ENCODE data around the gene BLTP3A. TPM values are rescaled to one million over a fixed set of nuclear protein-coding genes. Genes with fewer than 3 reads are reported as not detected.

The BLTP3A gene
- total and polyA plus RNA-seq, 2 of the 8 experiments (the other 6 are each of a cell fraction or from before 2014, with no cell fraction given) = 8.5 to 17.2 TPM

GRCh38 chr6:34771727-34772126 lies 20.2 kb upstream of the BLTP3A start:
- Histone ChIP-seq H2BK20ac (ENCODE audit: low read length) (no peak overlapping the region), H2BK12ac (ENCODE audit: low read depth, low read length) (no peak overlapping the region), H3K23me2 (ENCODE audit: low read depth, low read length) (no peaks in the 10 kb centered on the region), H3K14ac (ENCODE audit: insufficient read length) (no peak overlapping the region), H4K5ac (ENCODE audit: insufficient read length, low read depth, low read length) (no peak overlapping the region), H3K18ac (ENCODE audit: extremely low read depth, low read length) (no peak overlapping the region), H2BK5ac (ENCODE audit: low read depth, low read length) (no peak overlapping the region), H3K56ac (replicated peaks; ENCODE audit: insufficient read length, low read depth, low read length) (no peak overlapping the region), H3K9ac (replicated peaks in 1 of 4; ENCODE audit: extremely low read depth in 1 of 4, low read depth in 3 of 4, low read length in 3 of 4) (no peak overlapping the region), H3K23ac (ENCODE audit: insufficient read length) (no peak overlapping the region), H4K20me1 (replicated peaks in 1 of 2; ENCODE audit: control insufficient read depth in 1 of 2, insufficient read depth in 2 of 2, low read length in 2 of 2) (peaks cover 0 to 3% of the 10 kb centered on the region in 2 experiments), H3K4me3 (ENCODE audit: extremely low read depth in 1 of 4, insufficient read depth in 2 of 4, low read depth in 3 of 4, low read length in 4 of 4) (no peak overlapping the region), H3K4me2 (ENCODE audit: insufficient read depth in 1 of 2, low read depth in 2 of 2, low read length in 2 of 2) (no peak overlapping the region), H2BK15ac (ENCODE audit: low read length) (no peak overlapping the region), H3K79me1 (ENCODE audit: low read depth, low read length) (no peaks in the 10 kb centered on the region), H2AFZ (ENCODE audit: low read length) (no peak overlapping the region), H3K4me1 (replicated peaks in 1 of 4; ENCODE audit: control insufficient read depth in 3 of 4, insufficient read depth in 4 of 4, low read length in 3 of 4) (no peaks in the 10 kb centered on the region), H3K27ac (ENCODE audit: low read depth, low read length) (no peak overlapping the region), H3K79me2 (ENCODE audit: control insufficient read depth in 1 of 2, insufficient read depth in 2 of 2, low read length in 2 of 2) (no peaks in the 10 kb centered on the region), H3K4ac (replicated peaks; ENCODE audit: insufficient read length, low read depth, low read length) (no peak overlapping the region), H3K9me3 (ENCODE audit: insufficient read depth in 2 of 2, low read depth in 1 of 2, low read length in 1 of 2) (no peaks in the 10 kb centered on the region), H3K27me3 (replicated peaks in 1 of 4; ENCODE audit: control insufficient read depth in 3 of 4, extremely low read depth in 1 of 4, insufficient read depth in 3 of 4, low read length in 3 of 4) (no peaks in the 10 kb centered on the region), H4K8ac (ENCODE audit: extremely low read depth, insufficient read depth, low read length) (no peak overlapping the region), H3K36me3 (ENCODE audit: control insufficient read depth in 2 of 4, insufficient read depth in 4 of 4, low read length in 3 of 4) (peaks cover 5 to 59% (median 34%) of the 10 kb centered on the region in 4 experiments; a peak in 7 of 8 replicates), H4K91ac (replicated peaks; ENCODE audit: insufficient read length, low read length) (no peak overlapping the region), H2AK5ac (ENCODE audit: low read depth, low read length) (no peak overlapping the region), H2BK120ac (replicated peaks; ENCODE audit: low read depth, low read length) (no peak overlapping the region)
- ChIA-PET POLR2A (ENCODE audit: partially characterized antibody) (interaction anchor here (0.5 to 6.0 kb wide), 4 partner anchors 11 to 146 kb away, joined by 3 to 27 read pairs (median 4); partner anchors contain the start of genes BLTP3A and SNRPC), CTCF (ENCODE audit: partially characterized antibody) (interaction anchor here (1.0 kb wide), 1 partner anchor 12 kb away, joined by 3 read pairs; no protein-coding TSS in a partner anchor)
- FAIRE-seq (no peak), DNase-seq (ENCODE audit: low read depth in 1 of 2, low spot score in 2 of 2) (peak in 1 of 2 experiments; percentile 5)
- TF ChIP-seq ATF3 (IDR thresholded peaks at IDR 0.05; ENCODE audit: insufficient read depth, low read depth, low read length) = no peak
- TF ChIP-seq JUN (IDR thresholded peaks at IDR 0.05; ENCODE audit: low read depth, low read length) = no peak
- no peak for TF ChIP-seq ASH2L (IDR thresholded peaks at IDR 0.05; ENCODE audit: low read length)
- no peak for TF ChIP-seq TCF12 (IDR thresholded peaks at IDR 0.05; ENCODE audit: low read depth, low read length)
- no peak for TF ChIP-seq EGR1 (IDR thresholded peaks at IDR 0.05; ENCODE audit: borderline replicate concordance, low read depth, low read length)
- TF ChIP-seq TAF1 (IDR thresholded peaks at IDR 0.05; ENCODE audit: low read depth, low read length) = no peak
- TF ChIP-seq HDAC6 (IDR thresholded peaks at IDR 0.05; ENCODE audit: low read depth, low read length) = no peak
- no peak for TF ChIP-seq RXRA (IDR thresholded peaks at IDR 0.05; ENCODE audit: insufficient read depth, low read depth, low read length)
- no peak for TF ChIP-seq MAFK (IDR thresholded peaks at IDR 0.05; ENCODE audit: low read depth, low read length)
- TF ChIP-seq SIN3A (conservative IDR thresholded peaks at IDR 0.05 in 1 of 2, IDR thresholded peaks at IDR 0.05 in 1 of 2; ENCODE audit: low read depth in 1 of 2, low read length in 2 of 2) = no peak
- TF ChIP-seq SUZ12 (IDR thresholded peaks at IDR 0.05; ENCODE audit: low read length) = no peak
- TF ChIP-seq MAX (IDR thresholded peaks at IDR 0.05) = no peak
- WGBS, 2 experiments (ENCODE audit: extremely low coverage in 1 of 2, insufficient coverage in 1 of 2, insufficient read length in 1 of 2, insufficient replicate concordance in 2 of 2, low coverage in 1 of 2, low lambda C conversion rate in 2 of 2, missing lambda C conversion rate in 1 of 2) = 83 to 100% methylated on average over 1 of the region's 1 CpG

Data from H1 (cell line).